EL (cell line): ENCODE data around the gene GNAQ.

Source experiments
- DNase-seq: peaks from one replicate; pipeline ENCODE4 v3.0.0-alpha.2; 2016

The GNAQ gene

GRCh38 chr9:78030553-78031443 lies 813 bp downstream of the GNAQ start:
- peak; percentile 50 for DNase-seq

GRCh38 chr9:78030296-78030552 lies 1.4 kb downstream of the GNAQ start:
- DNase-seq = peak; percentile 49

GRCh38 chr9:78029551-78030295 lies 1.9 kb downstream of the GNAQ start:
- DNase-seq = no peak

GRCh38 chr9:78028926-78029325 lies 2.7 kb downstream of the GNAQ start:
- no peak for DNase-seq

GRCh38 chr9:78026947-78027346 lies 4.7 kb downstream of the GNAQ start:
- DNase-seq = peak; percentile 51

- peak; percentile 47 for DNase-seq
Measured at GRCh38 chr9:78026416-78026815, 5.2 kb downstream of the GNAQ start.

GRCh38 chr9:78025186-78025585 lies 6.4 kb downstream of the GNAQ start:
- no peak for DNase-seq

- peak; percentile 72 for DNase-seq
Measured at GRCh38 chr9:78023003-78023741, 8.4 kb downstream of the GNAQ start.

- DNase-seq = no peak
Measured at GRCh38 chr9:78021697-78022096, 9.9 kb downstream of the GNAQ start.

- no peak for DNase-seq
Measured at GRCh38 chr9:78017190-78017693, 14.4 kb downstream of the GNAQ start.

- no peak for DNase-seq
Measured at GRCh38 chr9:78015241-78015640, 16.4 kb downstream of the GNAQ start.

- DNase-seq = peak; percentile 55
Measured at GRCh38 chr9:78014776-78015175, 16.8 kb downstream of the GNAQ start.

GRCh38 chr9:78013934-78014333 lies 17.7 kb downstream of the GNAQ start:
- peak; percentile 48 for DNase-seq

GRCh38 chr9:78011049-78011448 lies 20.6 kb downstream of the GNAQ start:
- no peak for DNase-seq

GRCh38 chr9:78010445-78010844 lies 21.2 kb downstream of the GNAQ start:
- DNase-seq = no peak

GRCh38 chr9:78009186-78009585 lies 22.4 kb downstream of the GNAQ start:
- DNase-seq = no peak

- DNase-seq = no peak
Measured at GRCh38 chr9:78006734-78007133, 24.9 kb downstream of the GNAQ start.

- DNase-seq = no peak
Measured at GRCh38 chr9:78005231-78006002, 26.2 kb downstream of the GNAQ start.

- DNase-seq = peak; percentile 29
Measured at GRCh38 chr9:78004478-78005229, 27.0 kb downstream of the GNAQ start.

GRCh38 chr9:78003730-78004129 lies 27.9 kb downstream of the GNAQ start:
- DNase-seq = no peak

GRCh38 chr9:78001946-78002731 lies 29.5 kb downstream of the GNAQ start:
- peak; percentile 69 for DNase-seq
